Calu3 (cell line): ENCODE measurements around the gene VPS13C. TPM values are rescaled to one million over a fixed set of nuclear protein-coding genes. Genes with fewer than 3 reads are reported as not detected.

ENCODE experiments used
- BruUV-seq: library from RNA; stranded (reverse); fragments of 400-500 nt; replicated peaks from 2 replicates; lab custom pipeline; 2021; lab: Mats Ljungman, UMichigan
- CTCF ChIA-PET: fragments of 300-600 bp; sonication (Branson Sonifier 250); formaldehyde crosslinking; loops from one replicate; lab custom pipeline; 2022; ENCODE audit warnings: antibody characterized with exemption; lab: Charles Lee
- DNase-seq: peaks from one replicate; pipeline ENCODE4 v3.0.0; 2022
- H3K27ac Mint-ChIP-seq: one replicate; pipeline ENCODE4 v1.8.0; 2022; ENCODE audit warnings: mixed read lengths; ENCODE audit not compliant: unreplicated experiment
- H3K27me3 Mint-ChIP-seq: one replicate; pipeline ENCODE4 v1.8.0; 2022; ENCODE audit warnings: mixed read lengths; ENCODE audit not compliant: unreplicated experiment
- H3K36me3 Mint-ChIP-seq: one replicate; pipeline ENCODE4 v1.8.0; 2022; ENCODE audit warnings: mild to moderate bottlenecking, moderate library complexity, mixed read lengths; ENCODE audit not compliant: insufficient read depth, unreplicated experiment
- H3K4me1 Mint-ChIP-seq: one replicate; pipeline ENCODE4 v1.8.0; 2022; ENCODE audit warnings: mild to moderate bottlenecking, low read depth, mixed read lengths; ENCODE audit not compliant: unreplicated experiment
- H3K4me3 Mint-ChIP-seq: one replicate; pipeline ENCODE4 v1.8.0; 2022; ENCODE audit warnings: mild to moderate bottlenecking, low read depth, moderate library complexity, mixed read lengths; ENCODE audit not compliant: unreplicated experiment
- H3K9me3 Mint-ChIP-seq: one replicate; pipeline ENCODE4 v1.8.0; 2022; ENCODE audit warnings: low read depth, mixed read lengths; ENCODE audit not compliant: unreplicated experiment
- intact Hi-C: fragments of 100-400 bp; cut with micrococcal nuclease; formaldehyde crosslinking; loops from one replicate; pipeline ENCODE4 v1.10.0; 2022; ENCODE audit not compliant: unreplicated experiment
- total RNA-seq: library from RNA; stranded (reverse); gene quantifications from 2 replicates; pipeline ENCODE4 v1.2.3, GENCODE V29; 2022
- TF ChIP-seq, protein P1 (sequence below): fragments of 200-600 bp; IDR thresholded peaks from one replicate; pipeline ENCODE4 v1.8.0; 2022; ENCODE audit warnings: antibody characterized with exemption; ENCODE audit not compliant: unreplicated experiment

VPS13C gene
- total RNA-seq, 1 experiment from 2014 or later = 99.9 TPM

DNA sequence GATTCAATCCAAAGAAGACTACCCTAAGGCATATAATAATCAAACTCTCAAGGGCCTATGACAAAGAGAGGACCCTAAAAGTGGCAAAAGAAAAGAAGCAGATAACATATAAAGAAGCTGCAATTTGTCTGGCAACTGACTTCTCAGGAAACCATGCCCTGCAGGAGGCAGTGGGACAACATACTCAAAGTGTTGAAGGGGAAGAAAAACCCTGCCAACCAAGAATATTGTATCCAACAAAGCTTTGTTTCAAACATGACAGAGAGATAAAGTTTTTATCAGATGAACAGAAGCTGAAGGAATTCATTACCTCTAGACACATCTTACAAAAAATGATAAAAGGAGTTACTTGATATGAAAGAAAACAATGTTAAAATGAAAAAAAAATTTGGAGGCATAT, 167.1 kb downstream of the VPS13C start:
- Mint-ChIP-seq H3K36me3 (no peaks in the 10 kb centered on the region), H3K27ac (no peak overlapping the region), H3K4me3 (no peak overlapping the region), H3K4me1 (peaks cover 9% of the 10 kb centered on the region), H3K9me3 (peaks cover 11% of the 10 kb centered on the region), H3K27me3 (no peaks in the 10 kb centered on the region)
- TF ChIP-seq, protein P1, sequence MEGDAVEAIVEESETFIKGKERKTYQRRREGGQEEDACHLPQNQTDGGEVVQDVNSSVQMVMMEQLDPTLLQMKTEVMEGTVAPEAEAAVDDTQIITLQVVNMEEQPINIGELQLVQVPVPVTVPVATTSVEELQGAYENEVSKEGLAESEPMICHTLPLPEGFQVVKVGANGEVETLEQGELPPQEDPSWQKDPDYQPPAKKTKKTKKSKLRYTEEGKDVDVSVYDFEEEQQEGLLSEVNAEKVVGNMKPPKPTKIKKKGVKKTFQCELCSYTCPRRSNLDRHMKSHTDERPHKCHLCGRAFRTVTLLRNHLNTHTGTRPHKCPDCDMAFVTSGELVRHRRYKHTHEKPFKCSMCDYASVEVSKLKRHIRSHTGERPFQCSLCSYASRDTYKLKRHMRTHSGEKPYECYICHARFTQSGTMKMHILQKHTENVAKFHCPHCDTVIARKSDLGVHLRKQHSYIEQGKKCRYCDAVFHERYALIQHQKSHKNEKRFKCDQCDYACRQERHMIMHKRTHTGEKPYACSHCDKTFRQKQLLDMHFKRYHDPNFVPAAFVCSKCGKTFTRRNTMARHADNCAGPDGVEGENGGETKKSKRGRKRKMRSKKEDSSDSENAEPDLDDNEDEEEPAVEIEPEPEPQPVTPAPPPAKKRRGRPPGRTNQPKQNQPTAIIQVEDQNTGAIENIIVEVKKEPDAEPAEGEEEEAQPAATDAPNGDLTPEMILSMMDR = no peak
- CTCF ChIA-PET = no interaction called here
- no TSS peak for BruUV-seq
- DNase-seq = no peak
- intact Hi-C loops = no loop called here

DNA sequence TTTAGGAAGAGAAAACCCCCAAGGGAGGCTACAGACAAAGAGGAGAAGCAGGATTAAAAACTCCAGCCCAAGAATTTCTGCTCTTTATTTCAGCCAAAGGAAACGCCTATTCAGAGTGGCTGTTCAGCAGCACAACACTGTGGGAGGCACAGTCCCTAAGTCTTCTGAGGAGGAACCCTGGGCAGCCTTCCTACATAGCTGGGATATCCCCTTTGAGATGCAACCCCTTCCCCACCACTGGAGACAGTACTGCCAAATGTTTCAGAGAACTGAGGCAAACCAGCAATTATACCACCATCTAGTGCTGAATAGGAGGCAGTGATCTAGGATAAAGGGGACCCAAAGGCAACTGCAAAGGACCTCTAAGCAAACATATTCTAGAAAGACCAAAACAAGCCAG, 168.1 kb downstream of the VPS13C start:
- intact Hi-C loops = no loop called here
- Mint-ChIP-seq H3K27me3 (no peaks in the 10 kb centered on the region), H3K4me1 (peaks cover 9% of the 10 kb centered on the region), H3K36me3 (no peaks in the 10 kb centered on the region), H3K9me3 (peaks cover 8% of the 10 kb centered on the region), H3K27ac (no peak overlapping the region), H3K4me3 (no peak overlapping the region)
- no peak for DNase-seq
- TF ChIP-seq, protein P1 = no peak
- CTCF ChIA-PET = no interaction called here
- BruUV-seq = no TSS peak

DNA sequence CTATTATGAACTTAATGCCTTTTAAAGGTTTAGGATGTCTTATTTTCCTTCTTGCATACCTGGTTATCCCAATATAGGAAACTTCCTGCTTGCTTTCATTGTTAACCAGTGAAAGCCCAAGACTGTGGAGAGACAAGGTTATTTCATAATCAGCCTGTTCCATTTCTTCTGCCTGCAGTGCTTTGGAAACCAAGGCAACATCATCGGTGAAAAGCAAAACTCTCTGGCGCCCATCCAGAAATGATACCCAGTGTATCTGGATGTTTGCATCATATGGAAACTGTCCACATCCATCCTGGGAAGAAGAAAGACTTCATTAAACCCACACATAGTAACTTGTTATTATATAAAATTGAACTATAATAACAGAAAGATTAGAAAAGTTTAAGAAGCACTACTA, 170.1 kb downstream of the VPS13C start:
- BruUV-seq = no TSS peak
- Mint-ChIP-seq H3K27me3 (no peaks in the 10 kb centered on the region), H3K27ac (peak overlapping the region; percentile 18), H3K4me3 (no peak overlapping the region), H3K4me1 (peaks cover 9% of the 10 kb centered on the region), H3K36me3 (no peaks in the 10 kb centered on the region), H3K9me3 (peaks cover 3% of the 10 kb centered on the region)
- TF ChIP-seq, protein P1 = no peak
- intact Hi-C loops = no loop called here
- CTCF ChIA-PET = no interaction called here
- no peak for DNase-seq

GRCh38 chr15:61889706-61890105, 170.5 kb downstream of the VPS13C start:
- no peaks in the 10 kb centered on the region for H3K36me3 Mint-ChIP-seq
- H3K27ac Mint-ChIP-seq = peak overlapping the region; percentile 18
- H3K4me3 Mint-ChIP-seq = no peak overlapping the region
- peaks cover 3% of the 10 kb centered on the region for H3K9me3 Mint-ChIP-seq
- intact Hi-C loops = no loop called here
- no TSS peak for BruUV-seq
- H3K27me3 Mint-ChIP-seq = no peaks in the 10 kb centered on the region
- DNase-seq = no peak
- CTCF ChIA-PET = no interaction called here
- H3K4me1 Mint-ChIP-seq = peaks cover 9% of the 10 kb centered on the region
- TF ChIP-seq, protein P1 = no peak
